Activated T-helper 1 cell treated with anti-CD3 and anti-CD28 coated beads, Interleukin-2, amount 50 U/mL, for 16 hours (primary cell): Measurements from ENCODE around the gene ATP10A.

Experiments
- DNase-seq, 2 donors: peaks; one replicate each; pipeline ENCODE4 v3.0.0-alpha.2; 2020; ENCODE audit warnings: low read depth in 1 of 2, low spot score in 1 of 2

Gene ATP10A

DNA sequence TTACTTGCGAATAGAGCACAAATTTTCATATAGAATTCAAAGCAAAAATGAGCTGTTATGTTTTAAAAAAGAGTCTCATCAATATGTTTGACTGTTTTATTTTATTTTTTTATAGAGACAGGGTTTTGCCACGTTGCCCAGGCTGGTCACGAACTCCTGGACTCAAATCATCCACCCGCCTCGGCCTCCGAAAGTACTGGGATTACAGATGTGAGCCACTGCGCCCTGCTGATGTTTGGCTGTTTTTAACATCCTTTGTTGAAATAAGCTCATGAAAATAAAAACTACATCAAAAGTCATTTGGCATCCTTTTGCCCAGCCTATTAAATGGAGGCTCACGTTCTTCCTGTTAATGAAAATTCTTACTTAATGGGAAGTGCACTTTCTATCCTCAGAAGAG lies 154.7 kb downstream of the ATP10A start:
- DNase-seq = no peak

GRCh38 chr15:25707656-25708365 lies 155.3 kb downstream of the ATP10A start:
- no peak for DNase-seq

- DNase-seq = no peak
Observed at GRCh38 chr15:25706176-25706955, 156.8 kb downstream of the ATP10A start.

GRCh38 chr15:25705433-25706115 lies 157.6 kb downstream of the ATP10A start:
- DNase-seq = no peak

GRCh38 chr15:25703726-25704125 lies 159.4 kb downstream of the ATP10A start:
- no peak for DNase-seq

DNA sequence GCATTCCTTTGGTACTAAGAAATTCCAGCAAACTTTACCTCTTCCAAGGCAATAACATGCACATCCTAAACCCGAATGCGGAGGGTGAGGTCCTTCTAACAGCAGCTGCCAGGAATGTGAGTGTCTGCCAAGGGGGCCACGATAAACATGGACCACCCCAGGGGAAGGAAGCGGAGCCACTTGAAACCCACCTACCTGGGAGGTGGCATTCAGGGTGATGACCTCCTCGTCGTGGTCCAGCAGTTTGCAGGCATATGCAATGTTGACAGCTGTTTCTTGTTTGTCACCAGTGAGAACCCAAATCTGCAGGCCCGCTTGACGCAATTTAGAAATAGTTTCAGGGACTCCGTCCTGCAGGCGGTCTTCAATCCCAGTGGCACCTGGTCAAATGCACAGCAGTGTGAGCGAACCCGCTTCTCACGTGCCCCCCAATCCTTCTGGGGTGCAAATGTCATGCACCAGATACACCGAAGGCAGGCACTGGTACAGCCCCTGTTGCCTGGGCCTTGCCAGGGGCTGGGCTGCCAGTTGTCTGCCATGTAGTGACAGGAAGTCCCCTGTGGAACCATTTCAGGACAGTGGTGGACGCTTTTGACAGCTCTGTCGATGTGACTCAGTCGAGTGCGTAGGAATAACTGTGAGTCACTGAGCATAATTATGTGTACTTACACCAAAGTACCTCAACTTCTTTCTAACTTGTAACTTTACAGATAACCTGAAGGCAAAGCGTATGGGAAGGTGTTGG lies 161.2 kb downstream of the ATP10A start:
- DNase-seq = no peak

DNA sequence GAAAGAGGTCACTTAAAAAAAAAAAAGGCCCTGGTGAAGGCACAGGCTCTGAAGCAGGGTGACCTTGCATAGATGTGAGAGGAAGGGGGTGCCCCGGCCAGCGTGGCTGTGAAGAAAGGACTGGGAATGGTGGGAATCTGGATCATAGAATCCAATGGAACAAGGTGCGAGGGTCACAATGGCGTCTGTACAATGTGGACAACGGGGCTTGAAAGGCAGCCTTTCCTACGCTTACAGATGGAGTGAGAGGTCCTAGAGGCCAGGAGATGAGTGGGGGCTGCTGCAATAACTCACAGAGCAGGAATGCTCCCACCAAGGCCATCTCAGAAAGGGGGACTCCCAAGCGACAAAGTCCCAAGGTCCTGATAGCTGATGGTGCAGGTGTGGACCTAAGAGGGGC lies 162.2 kb downstream of the ATP10A start:
- no peak for DNase-seq

GRCh38 chr15:25697586-25697985 lies 165.5 kb downstream of the ATP10A start:
- no peak for DNase-seq

DNA sequence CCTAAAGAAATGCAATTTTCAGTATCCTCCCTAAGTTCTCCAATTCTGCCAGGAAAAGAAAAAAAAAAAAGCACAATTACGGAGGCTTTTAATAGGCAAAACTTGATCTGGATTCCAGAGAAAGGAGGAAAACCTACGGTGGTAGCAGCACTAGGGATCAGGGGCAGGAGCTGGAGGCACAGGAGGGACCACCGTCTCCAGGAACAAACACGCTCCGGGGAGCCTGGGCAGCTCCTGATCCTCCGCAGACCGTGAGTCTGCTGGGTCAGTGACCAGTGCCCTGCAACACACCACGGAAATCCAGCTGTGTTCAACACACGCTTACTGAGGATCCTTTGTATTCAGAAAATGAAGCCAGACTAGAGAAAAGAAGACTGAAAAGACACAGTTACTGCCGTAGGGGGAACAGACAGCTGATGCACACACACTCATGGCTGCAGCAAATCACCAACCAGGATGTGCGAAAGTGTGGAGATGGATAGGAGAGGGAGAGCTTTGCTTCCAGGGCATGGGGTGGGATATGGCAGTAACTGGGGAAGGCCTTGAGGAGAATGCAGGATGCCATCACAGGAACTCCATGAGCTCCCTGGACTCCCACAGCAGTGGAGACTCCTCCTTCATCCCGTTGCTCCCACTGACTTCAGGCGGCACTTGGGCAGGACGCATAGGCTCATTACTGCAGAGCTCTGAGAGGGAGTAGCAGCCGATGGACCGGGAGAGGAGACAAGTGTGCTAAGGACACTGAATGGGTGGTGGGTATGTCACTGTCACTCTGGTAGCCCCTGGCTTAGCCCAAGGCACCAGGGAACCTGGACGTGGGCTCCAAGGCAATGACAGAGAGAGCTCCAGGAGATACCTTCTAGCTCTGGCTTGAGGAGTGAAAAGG lies 167.0 kb downstream of the ATP10A start:
- no peak for DNase-seq

DNA sequence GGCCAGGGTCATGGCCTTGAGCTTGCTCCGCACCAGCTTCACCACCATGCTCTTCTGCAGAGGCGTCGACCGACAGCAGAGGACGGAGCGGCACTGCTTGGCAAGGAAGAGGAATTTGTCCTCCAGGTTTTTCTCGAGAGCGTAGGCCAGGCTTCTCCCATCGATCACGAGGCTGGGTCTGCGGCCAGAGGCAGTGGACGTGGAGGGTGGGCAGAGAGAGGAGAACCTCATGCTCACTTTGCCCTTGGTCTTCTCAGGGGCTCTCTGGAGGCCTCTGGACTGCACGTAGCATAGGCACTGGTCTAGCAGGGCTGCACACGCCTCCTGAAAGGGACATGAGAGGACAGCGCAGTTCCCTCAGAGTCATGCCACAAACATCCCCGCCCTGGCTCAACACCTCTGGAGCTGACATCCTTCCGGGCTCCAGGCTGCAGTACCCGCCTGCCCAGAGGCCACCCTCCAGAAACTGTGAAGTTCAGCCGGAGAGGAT lies 168.3 kb downstream of the ATP10A start:
- DNase-seq = no peak

DNA sequence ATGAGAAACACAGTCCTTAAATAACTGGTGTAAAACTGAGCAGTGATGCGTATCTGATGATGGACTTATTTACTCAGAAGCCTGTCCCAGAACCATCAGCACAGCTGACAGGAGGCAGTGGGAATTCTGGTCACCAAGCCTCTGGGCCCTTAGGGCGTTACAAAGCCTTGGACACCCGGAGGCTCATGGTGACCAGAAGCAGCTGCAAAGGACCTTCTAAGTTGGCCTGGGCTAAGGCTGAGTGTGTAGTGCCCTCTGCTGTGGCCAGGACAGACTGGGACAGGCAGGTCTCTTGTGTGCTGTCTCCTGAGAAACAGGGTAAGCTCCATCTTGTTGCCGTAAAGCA lies 168.9 kb downstream of the ATP10A start:
- DNase-seq = no peak

- DNase-seq = no peak
Observed at GRCh38 chr15:25693321-25694238, 169.5 kb downstream of the ATP10A start.

- DNase-seq = no peak
Observed at GRCh38 chr15:25691544-25692430, 171.3 kb downstream of the ATP10A start.

GRCh38 chr15:25690673-25691543 lies 172.2 kb downstream of the ATP10A start:
- DNase-seq = no peak

DNA sequence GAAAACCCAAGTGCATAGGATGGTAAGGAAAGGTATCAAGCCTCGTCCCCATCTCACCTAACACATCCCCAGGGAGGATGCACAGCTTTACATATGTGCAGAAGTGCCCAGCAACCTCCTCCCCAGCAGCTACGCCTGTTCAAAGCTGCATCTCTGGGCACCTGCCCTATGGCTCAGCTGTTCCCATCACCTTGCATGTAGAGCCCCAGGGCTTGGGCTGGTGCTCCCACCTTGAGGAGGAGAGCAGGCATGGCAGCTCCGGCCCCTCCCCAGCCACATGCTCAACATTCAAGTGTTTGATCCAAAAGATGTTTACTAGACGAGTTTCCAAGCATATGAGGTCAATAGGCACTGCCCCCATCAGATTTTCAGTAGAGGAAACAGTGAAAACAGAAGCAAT lies 173.5 kb downstream of the ATP10A start:
- no peak for DNase-seq

GRCh38 chr15:25688166-25688565 lies 175.0 kb downstream of the ATP10A start:
- no peak for DNase-seq

- DNase-seq = no peak
Observed at GRCh38 chr15:25687689-25688088, 175.4 kb downstream of the ATP10A start.
